IMR-90 (cell line): ENCODE data around the gene CFAP299.

Experiments
- BHLHE40 ChIP-seq: fragments of 150-350 bp; IDR thresholded peaks from 2 replicates; pipeline ENCODE4 v1.6.1; 2016; ENCODE audit warnings: mild to moderate bottlenecking, low read depth, low read length
- MAZ ChIP-seq: IDR thresholded peaks from 2 replicates; pipeline ENCODE4 v1.6.1; 2012; ENCODE audit warnings: low read depth, mild to moderate bottlenecking, low read length, improper control_type of control experiment, moderate library complexity, borderline replicate concordance
- MXI1 ChIP-seq: IDR thresholded peaks from 2 replicates; pipeline ENCODE4 v1.6.1; 2012; ENCODE audit warnings: low read depth, mild to moderate bottlenecking, low read length, moderate library complexity, borderline replicate concordance
- NFE2L2 ChIP-seq: fragments of 150-350 bp; IDR thresholded peaks from 2 replicates; pipeline ENCODE4 v1.6.1; 2016; ENCODE audit warnings: low read depth, mild to moderate bottlenecking, low read length
- POLR2A ChIP-seq: IDR thresholded peaks from 2 replicates; pipeline ENCODE4 v1.6.1; 2012; ENCODE audit warnings: mild to moderate bottlenecking, low read depth, low read length
- RAD21 ChIP-seq: IDR thresholded peaks from 2 replicates; pipeline ENCODE4 v1.6.1; 2012; ENCODE audit warnings: low read length, improper control_type of control experiment
- RFX5 ChIP-seq: IDR thresholded peaks from 2 replicates; pipeline ENCODE4 v1.8.0; 2012; ENCODE audit warnings: low read depth, mild to moderate bottlenecking, low read length, moderate library complexity
- SMC3 ChIP-seq: fragments of 150-350 bp; IDR thresholded peaks from 2 replicates; pipeline ENCODE4 v1.6.1; 2016; ENCODE audit warnings: low read depth, mild to moderate bottlenecking, antibody characterized with exemption, low read length, moderate library complexity
- TF ChIP-seq, protein P1 (sequence below): conservative IDR thresholded peaks from 2 replicates; pipeline ENCODE4 v1.5.1; 2012; ENCODE audit warnings: mild to moderate bottlenecking, low read depth, low read length, improper control_type of control experiment
- TF ChIP-seq, protein P2 (sequence below): fragments of 150-350 bp; IDR thresholded peaks from 2 replicates; pipeline ENCODE4 v1.6.1; 2017; ENCODE audit warnings: mild to moderate bottlenecking, antibody characterized with exemption, low read length, low read depth

DNA sequence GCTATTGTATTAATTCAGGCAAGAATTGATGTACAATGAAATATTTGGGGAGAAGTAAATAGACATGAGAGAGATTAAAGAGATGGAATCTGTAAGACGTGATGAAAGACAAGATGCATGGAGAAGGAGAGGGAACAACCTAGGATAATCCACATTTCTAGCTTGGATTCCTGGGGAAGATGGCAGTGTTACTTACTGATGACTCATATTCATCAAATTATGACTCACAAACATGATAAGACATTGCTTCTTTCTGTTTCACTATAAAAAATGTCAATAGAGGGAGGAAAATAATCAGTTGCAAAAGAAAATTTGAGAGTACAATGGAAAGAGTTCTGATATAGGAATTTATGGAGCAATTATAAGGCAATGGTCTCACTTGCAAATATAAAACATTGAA lies 590.9 kb downstream of the CFAP299 start:
- TF ChIP-seq POLR2A, result no peak
- TF ChIP-seq, protein P1, sequence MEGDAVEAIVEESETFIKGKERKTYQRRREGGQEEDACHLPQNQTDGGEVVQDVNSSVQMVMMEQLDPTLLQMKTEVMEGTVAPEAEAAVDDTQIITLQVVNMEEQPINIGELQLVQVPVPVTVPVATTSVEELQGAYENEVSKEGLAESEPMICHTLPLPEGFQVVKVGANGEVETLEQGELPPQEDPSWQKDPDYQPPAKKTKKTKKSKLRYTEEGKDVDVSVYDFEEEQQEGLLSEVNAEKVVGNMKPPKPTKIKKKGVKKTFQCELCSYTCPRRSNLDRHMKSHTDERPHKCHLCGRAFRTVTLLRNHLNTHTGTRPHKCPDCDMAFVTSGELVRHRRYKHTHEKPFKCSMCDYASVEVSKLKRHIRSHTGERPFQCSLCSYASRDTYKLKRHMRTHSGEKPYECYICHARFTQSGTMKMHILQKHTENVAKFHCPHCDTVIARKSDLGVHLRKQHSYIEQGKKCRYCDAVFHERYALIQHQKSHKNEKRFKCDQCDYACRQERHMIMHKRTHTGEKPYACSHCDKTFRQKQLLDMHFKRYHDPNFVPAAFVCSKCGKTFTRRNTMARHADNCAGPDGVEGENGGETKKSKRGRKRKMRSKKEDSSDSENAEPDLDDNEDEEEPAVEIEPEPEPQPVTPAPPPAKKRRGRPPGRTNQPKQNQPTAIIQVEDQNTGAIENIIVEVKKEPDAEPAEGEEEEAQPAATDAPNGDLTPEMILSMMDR, result no peak
- no peak for TF ChIP-seq RFX5
- no peak for TF ChIP-seq MAZ
- no peak for TF ChIP-seq MXI1
- no peak for TF ChIP-seq NFE2L2
- TF ChIP-seq SMC3, result no peak
- TF ChIP-seq BHLHE40, result no peak
- TF ChIP-seq RAD21, result no peak
- TF ChIP-seq, protein P2, sequence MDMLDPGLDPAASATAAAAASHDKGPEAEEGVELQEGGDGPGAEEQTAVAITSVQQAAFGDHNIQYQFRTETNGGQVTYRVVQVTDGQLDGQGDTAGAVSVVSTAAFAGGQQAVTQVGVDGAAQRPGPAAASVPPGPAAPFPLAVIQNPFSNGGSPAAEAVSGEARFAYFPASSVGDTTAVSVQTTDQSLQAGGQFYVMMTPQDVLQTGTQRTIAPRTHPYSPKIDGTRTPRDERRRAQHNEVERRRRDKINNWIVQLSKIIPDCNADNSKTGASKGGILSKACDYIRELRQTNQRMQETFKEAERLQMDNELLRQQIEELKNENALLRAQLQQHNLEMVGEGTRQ, result no peak
